RWPE2 (cell line): ENCODE results near the gene PLD5.
A peak's percentile ranks its signal among the peaks of the same experiment; 100 is the strongest.

Experiments used
- ATAC-seq: fragments of 200-7000 bp; cut with Tn5 transposase; 3 replicates; pipeline ENCODE4 v1.9.1; 2021; ENCODE audit warnings: low read depth
- DNase-seq: peaks from one replicate; pipeline ENCODE4 v3.0.0-alpha.2; 2020; ENCODE audit warnings: low spot score
- H3K27ac ChIP-seq: fragments of 450-650 bp; 2 replicates; pipeline ENCODE4 v1.5.1; 2017; ENCODE audit warnings: mild to moderate bottlenecking; ENCODE audit not compliant: poor library complexity, severe bottlenecking
- H3K27me3 ChIP-seq: fragments of 250-450 bp; sonication (Bioruptor Pico); 2 replicates; pipeline ENCODE4 v1.5.1; 2021; ENCODE audit warnings: mild to moderate bottlenecking, moderate library complexity; ENCODE audit not compliant: insufficient read depth, poor library complexity, severe bottlenecking
- H3K36me3 ChIP-seq: fragments of 250-450 bp; sonication (Bioruptor Pico); 2 replicates; pipeline ENCODE4 v1.5.1; 2020; ENCODE audit warnings: low read depth, mild to moderate bottlenecking, moderate library complexity
- H3K4me1 ChIP-seq: fragments of 250-450 bp; sonication (Bioruptor Pico); 2 replicates; pipeline ENCODE4 v1.5.1; 2021; ENCODE audit warnings: mild to moderate bottlenecking, moderate library complexity; ENCODE audit not compliant: insufficient read depth, poor library complexity, severe bottlenecking
- H3K4me3 ChIP-seq: fragments of 250-450 bp; sonication (Bioruptor Pico); 2 replicates; pipeline ENCODE4 v1.5.1; 2021; ENCODE audit warnings: mild to moderate bottlenecking, moderate library complexity; ENCODE audit not compliant: severe bottlenecking
- H3K9me3 ChIP-seq: fragments of 250-450 bp; sonication (Bioruptor Pico); 2 replicates; pipeline ENCODE4 v1.5.1; 2021; ENCODE audit warnings: mild to moderate bottlenecking, moderate library complexity; ENCODE audit not compliant: severe bottlenecking
- CTCF ChIP-seq: fragments of 450-650 bp; IDR thresholded peaks from one replicate; pipeline ENCODE4 v1.5.1; 2017; ENCODE audit warnings: mild to moderate bottlenecking, moderate library complexity; ENCODE audit not compliant: poor library complexity, severe bottlenecking

Gene PLD5

GRCh38 chr1:242205622-242206489 lies 318.6 kb downstream of the PLD5 start:
- DNase-seq (no peak), ATAC-seq (peak; percentile 64; the same call in 2 of the 3 replicates)
- Histone ChIP-seq H3K27me3 (no peaks in the 10 kb centered on the region), H3K4me1 (no peaks in the 10 kb centered on the region), H3K4me3 (no peak overlapping the region), H3K9me3 (no peaks in the 10 kb centered on the region), H3K36me3 (no peaks in the 10 kb centered on the region), H3K27ac (no peak overlapping the region)
- no peak for TF ChIP-seq CTCF

- no peak for TF ChIP-seq CTCF
- no peaks in the 10 kb centered on the region for H3K27me3 ChIP-seq
- no peak overlapping the region for H3K4me3 ChIP-seq
- H3K4me1 ChIP-seq, result peaks cover 16% of the 10 kb centered on the region
- no peaks in the 10 kb centered on the region for H3K36me3 ChIP-seq
- DNase-seq (no peak), ATAC-seq (no peak)
- no peaks in the 10 kb centered on the region for H3K9me3 ChIP-seq
- no peak overlapping the region for H3K27ac ChIP-seq
Measured at GRCh38 chr1:242203262-242203661, 321.2 kb downstream of the PLD5 start.

GRCh38 chr1:242201090-242201489 lies 323.4 kb downstream of the PLD5 start:
- no peak for ATAC-seq
- peaks cover 20% of the 10 kb centered on the region for H3K4me1 ChIP-seq
- H3K27ac ChIP-seq, result peak overlapping the region; percentile 53
- TF ChIP-seq CTCF, result no peak
- DNase-seq, result no peak
- no peak overlapping the region for H3K4me3 ChIP-seq
- no peaks in the 10 kb centered on the region for H3K36me3 ChIP-seq
- H3K9me3 ChIP-seq, result no peaks in the 10 kb centered on the region
- H3K27me3 ChIP-seq, result no peaks in the 10 kb centered on the region

GRCh38 chr1:242199776-242200458 lies 324.6 kb downstream of the PLD5 start:
- DNase-seq (peak; percentile 55), ATAC-seq (peak; percentile 81)
- TF ChIP-seq CTCF, result no peak
- H3K4me1 ChIP-seq, result peaks cover 22% of the 10 kb centered on the region
- H3K4me3 ChIP-seq, result no peak overlapping the region
- H3K27ac ChIP-seq, result peak overlapping the region; percentile 53
- H3K27me3 ChIP-seq, result no peaks in the 10 kb centered on the region
- H3K36me3 ChIP-seq, result no peaks in the 10 kb centered on the region
- no peaks in the 10 kb centered on the region for H3K9me3 ChIP-seq
